Measurements from ENCODE around the gene RORB. TPM values are rescaled to one million over a fixed set of nuclear protein-coding genes. Genes with fewer than 3 reads are reported as not detected.
A peak's percentile ranks its signal among the peaks of the same experiment; 100 is the strongest.

Gene RORB
- total RNA-seq, 1 donor from 2014 or later: not detected

DNA sequence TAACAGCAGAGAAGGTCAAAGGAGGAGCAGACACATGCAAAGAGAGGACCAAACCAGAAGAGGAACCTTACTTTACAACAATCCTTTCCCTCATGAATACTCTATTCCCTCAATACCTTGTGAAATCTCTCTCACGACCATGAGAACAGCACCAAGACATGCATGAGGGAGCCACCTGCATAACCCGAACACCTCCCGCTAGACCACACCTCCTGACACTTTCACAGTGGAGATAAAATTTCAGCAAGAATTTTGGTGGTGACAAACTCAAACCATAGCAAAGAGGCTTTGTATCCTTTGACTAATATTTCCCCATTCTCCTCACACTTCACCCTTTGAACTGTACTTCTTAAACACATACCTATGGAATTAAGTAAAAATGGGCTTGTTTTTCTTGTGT is 101.7 kb downstream of the RORB start:
- no peak for DNase-seq (ENCODE audit: low read depth)

- DNase-seq (ENCODE audit: low read depth): no peak
Observed at GRCh38 chr9:74609671-74610405, 112.7 kb downstream of the RORB start.

DNA sequence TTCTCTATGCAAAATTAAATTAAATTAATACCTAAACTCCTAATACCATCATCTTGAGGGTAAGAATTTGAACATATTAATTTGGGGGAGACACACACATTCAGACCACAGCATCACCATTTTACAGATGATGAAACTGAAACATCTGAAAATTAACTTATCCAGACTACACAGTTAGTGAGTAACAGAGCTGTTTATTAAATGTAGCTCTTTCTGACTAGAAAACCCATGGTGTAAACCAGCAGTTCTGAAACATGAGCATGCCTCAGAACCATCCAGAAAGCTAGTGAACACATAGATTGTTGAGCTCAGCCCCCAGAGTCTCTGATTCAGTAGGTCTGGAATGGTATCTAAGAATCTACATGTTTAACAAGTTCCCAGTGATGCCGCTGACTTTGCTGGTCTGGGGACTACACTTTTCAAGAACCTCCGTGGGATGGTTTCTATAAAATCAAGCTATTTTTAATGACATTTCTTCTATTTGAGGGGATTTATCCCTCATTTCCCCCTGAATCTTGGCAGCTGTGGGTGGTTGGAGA is 113.5 kb downstream of the RORB start:
- no peak for DNase-seq (ENCODE audit: low read depth)

- no peak for DNase-seq (ENCODE audit: low read depth)
Observed at GRCh38 chr9:74630228-74630627, 133.1 kb downstream of the RORB start.

DNA sequence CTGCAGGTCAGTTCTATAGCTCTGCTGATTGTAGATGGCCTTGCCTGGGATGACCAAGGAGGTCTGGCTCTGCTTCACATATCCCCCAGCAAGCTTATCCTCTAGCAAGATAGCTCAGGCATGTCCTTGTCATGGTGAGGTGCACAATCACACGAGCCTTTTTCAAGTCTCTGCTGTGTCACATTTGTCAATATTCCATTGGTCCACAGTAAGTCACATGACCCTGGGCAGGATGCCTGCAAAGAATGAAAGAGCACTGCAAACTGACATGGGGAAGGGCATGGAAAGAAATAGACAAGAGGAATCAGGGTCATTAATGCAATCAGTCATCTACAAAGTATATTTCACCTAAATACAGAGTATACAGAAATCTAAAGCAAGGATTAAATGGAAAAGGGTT is 142.0 kb downstream of the RORB start:
- DNase-seq (ENCODE audit: low read depth): no peak

DNA sequence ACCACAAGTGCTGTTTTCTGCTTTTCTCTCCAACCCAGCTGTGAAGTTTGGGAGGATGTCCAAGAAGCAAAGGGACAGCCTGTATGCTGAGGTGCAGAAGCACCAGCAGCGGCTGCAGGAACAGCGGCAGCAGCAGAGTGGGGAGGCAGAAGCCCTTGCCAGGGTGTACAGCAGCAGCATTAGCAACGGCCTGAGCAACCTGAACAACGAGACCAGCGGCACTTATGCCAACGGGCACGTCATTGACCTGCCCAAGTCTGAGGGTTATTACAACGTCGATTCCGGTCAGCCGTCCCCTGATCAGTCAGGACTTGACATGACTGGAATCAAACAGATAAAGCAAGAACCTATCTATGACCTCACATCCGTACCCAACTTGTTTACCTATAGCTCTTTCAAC is 145.2 kb downstream of the RORB start:
- no peak for DNase-seq (ENCODE audit: low read depth)

GRCh38 chr9:74643303-74643923 is 146.3 kb downstream of the RORB start:
- peak; percentile 9 for DNase-seq (ENCODE audit: low read depth)

DNA sequence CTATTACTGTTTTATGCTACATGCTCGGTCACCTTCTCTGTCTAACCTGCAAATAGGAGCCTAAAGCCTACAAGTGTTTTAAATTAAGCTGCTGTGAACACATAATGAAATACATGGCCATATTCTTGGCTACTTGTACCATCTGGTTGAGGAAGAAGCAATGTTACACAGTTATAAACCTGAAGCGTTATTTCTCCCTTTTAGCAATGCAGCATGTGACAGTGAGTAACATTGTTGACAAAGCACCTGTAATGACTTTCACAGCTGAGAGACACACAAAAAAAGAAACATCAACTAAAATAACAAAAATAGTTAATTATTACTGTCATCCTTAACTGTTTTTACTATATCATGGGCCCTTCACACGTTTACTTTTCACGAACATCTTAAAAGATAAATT is 146.9 kb downstream of the RORB start:
- DNase-seq (ENCODE audit: low read depth): peak; percentile 38

DNA sequence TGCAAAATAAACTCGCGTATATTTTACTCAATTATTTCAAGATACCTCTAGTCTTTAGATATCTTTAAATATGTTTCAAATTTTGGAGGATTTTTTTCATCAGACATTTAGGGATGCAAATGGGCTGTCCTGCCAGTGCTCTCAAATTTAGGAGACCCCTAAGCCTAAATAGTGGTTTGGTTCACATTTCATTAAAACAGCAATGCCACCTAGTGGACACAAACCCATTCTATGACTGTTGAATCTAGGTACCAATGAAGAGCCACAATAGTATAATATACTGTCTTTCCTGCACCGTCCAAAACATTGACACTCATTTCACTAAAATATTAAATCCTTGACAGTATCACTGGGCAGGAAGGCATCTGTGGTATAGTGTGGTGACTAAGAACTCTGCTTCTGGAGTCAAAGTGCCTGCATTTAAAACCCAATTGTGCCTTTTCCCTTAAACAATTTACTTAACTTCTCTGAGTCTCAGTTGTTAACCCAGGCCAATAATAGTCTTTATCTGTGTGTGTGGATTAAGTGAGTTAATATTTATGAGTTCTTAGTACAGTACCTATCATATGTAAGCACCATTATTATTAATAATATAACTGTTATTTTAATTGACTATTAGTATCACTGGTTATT is 148.0 kb downstream of the RORB start:
- peak; percentile 9 for DNase-seq (ENCODE audit: low read depth)

- no peak for DNase-seq (ENCODE audit: low read depth)
Observed at GRCh38 chr9:74653410-74654080, 156.4 kb downstream of the RORB start.

GRCh38 chr9:74662674-74663073 is 165.5 kb downstream of the RORB start:
- no peak for DNase-seq (ENCODE audit: low read depth)

DNA sequence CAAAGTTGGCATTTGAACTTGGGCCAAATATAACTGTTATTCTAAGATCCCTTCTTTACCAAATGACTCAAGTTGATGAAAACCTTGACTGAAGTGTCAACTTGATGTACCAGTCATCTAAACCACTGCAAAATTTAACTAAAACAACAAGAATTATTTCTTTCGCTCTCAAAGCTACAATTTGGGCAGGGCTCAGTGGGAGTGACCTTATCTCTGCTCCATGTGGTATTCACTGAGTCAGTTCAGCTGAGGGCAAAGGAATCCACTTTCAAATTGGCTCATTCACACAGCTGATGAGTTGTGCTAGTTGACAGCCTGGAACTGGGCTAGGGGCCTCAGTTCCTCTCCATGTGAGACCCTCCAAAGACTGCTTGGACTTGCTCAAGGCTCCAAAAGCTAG is 166.3 kb downstream of the RORB start:
- DNase-seq (ENCODE audit: low read depth): no peak

- peak; percentile 15 for DNase-seq (ENCODE audit: low read depth)
Observed at GRCh38 chr9:74666625-74667316, 169.6 kb downstream of the RORB start.

DNA sequence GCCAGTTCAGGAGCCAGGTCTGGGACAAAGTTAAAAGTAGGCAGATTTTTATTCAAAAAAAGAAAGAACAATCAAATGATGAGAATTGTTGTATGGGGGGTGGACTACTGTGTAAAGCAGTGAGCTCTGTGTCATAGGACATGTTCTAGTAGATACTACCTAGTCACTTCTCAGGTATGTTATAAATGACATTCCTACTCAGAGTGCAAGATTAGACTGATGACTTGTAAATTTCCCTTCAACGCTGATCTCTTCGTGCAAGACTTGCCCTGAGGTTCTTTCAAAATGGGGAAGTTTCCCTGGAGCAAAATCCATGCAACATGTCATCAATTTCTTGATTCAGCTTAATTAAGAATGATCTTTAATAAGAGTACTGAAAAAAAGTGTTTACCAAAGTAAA is 175.1 kb downstream of the RORB start:
- DNase-seq (ENCODE audit: low read depth): no peak

DNA sequence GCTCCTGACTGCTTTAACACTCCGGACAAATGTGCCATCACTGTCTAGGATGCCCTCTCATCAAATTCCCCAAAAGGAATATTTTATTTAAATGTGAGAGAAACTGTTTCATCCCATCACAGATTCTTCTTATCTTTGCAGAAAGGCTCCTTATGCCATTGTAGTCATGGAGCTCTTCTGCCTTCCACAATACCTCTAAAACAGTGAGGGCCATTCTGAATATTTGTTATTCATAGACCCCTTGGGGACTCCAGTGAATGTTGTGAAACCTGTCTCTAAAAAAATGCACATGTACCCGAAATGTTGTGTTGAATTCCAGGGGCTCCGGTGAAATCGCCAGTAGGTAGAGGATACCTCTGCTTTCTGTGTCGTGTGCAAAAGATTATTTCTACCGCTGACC is 176.9 kb downstream of the RORB start:
- DNase-seq (ENCODE audit: low read depth): no peak

DNA sequence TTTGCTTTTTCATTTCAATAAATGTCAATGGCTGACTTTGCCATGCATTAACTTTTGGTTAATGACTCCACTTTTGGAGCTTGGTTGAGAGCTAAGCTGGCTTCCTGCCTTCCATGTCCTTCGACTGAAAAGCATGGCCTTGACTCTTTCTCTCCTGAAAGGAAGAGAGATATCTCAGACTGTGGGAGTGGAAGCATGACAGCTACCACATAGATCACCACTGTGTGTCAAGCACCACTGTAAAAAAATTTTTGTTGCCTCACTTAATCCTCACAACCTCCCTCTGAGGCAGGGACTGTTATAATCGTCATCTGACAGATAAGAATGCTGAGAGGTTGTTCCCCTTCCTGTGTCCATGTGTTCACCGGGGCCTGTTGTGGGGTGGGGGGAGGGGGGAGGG is 184.8 kb downstream of the RORB start:
- DNase-seq (ENCODE audit: low read depth): no peak

- DNase-seq (ENCODE audit: low read depth): no peak
Observed at GRCh38 chr9:74683322-74683721, 186.2 kb downstream of the RORB start.

GRCh38 chr9:74691058-74691457 is 193.9 kb downstream of the RORB start:
- DNase-seq (ENCODE audit: low read depth): no peak

DNA sequence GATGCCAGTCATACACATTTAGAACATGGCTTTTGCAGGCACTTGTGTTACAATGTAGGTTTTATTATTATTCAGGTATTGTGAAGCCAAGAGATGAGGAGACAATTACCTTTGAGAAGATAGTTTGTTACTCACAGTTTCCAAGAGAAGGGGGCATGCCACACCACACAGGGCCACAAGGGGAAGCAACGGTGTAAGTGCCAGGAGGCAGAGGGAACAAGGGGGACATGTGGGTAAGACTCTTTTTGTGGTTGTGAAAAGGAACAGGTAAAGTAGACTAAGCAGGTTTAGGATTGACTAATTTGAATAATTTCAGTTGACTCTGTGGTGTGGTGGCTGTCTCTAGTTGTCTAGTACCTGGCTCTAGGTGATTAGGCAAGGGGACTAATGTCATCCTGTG is 199.4 kb downstream of the RORB start:
- no peak for DNase-seq (ENCODE audit: low read depth)

GRCh38 chr9:74697535-74697934 is 200.4 kb downstream of the RORB start:
- no peak for DNase-seq (ENCODE audit: low read depth)

DNA sequence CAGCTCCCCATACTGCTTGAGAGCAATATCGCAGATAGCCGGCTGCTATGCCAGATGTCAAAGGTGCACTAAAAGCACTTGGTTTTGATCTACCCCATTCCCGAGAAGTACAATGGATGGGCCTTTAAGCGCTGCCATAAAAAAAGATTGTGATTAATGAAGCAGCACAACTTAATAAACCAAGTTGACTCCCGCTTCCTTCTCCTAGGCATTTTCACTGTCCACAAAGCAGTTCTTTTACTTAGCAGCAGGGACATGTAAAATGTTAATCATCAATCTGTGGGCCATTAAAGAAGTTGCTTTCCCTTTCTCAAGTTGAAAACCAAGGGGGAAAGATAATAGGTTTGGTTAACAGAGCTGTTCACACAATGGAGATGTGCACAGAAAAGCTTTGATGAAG is 214.2 kb downstream of the RORB start:
- DNase-seq (ENCODE audit: low read depth): peak; percentile 75

GRCh38 chr9:74718709-74719108 is 221.6 kb downstream of the RORB start:
- no peak for DNase-seq (ENCODE audit: low read depth)
